DOHH2 (cell line): ENCODE results near the gene GLT1D1.

Source experiments
- EZH2phosphoT487 ChIP-seq: fragments of 200-600 bp; sonication (generic); IDR thresholded peaks from 2 replicates; pipeline ENCODE4 v1.6.1; 2017; ENCODE audit warnings: borderline replicate concordance, mild to moderate bottlenecking, antibody characterized with exemption, low read length, moderate library complexity, mixed read lengths
- TF ChIP-seq, protein P1 (sequence below): fragments of 200-600 bp; sonication (generic); IDR thresholded peaks from one replicate; pipeline ENCODE4 v1.5.1; 2014; ENCODE audit warnings: antibody characterized with exemption, mild to moderate bottlenecking, low read depth, low read length; ENCODE audit not compliant: poor library complexity, severe bottlenecking

DNA sequence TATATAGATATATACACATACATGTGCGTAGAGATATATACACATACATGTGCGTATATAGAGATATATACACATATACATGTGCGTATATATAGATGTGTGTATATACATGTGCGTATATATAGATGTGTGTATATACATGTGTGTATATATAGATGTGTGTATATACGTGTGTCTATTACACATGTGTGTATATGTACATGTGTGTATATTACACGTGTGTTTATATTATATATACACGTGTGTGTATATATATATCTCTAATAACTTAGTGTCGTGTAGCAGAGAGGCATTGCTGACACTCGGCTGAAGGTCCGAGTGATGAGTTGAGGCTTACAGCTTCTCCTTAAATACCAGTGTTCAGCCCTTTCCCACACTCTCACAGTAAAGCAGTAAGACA lies 133.7 kb downstream of the GLT1D1 start:
- TF ChIP-seq, protein P1, sequence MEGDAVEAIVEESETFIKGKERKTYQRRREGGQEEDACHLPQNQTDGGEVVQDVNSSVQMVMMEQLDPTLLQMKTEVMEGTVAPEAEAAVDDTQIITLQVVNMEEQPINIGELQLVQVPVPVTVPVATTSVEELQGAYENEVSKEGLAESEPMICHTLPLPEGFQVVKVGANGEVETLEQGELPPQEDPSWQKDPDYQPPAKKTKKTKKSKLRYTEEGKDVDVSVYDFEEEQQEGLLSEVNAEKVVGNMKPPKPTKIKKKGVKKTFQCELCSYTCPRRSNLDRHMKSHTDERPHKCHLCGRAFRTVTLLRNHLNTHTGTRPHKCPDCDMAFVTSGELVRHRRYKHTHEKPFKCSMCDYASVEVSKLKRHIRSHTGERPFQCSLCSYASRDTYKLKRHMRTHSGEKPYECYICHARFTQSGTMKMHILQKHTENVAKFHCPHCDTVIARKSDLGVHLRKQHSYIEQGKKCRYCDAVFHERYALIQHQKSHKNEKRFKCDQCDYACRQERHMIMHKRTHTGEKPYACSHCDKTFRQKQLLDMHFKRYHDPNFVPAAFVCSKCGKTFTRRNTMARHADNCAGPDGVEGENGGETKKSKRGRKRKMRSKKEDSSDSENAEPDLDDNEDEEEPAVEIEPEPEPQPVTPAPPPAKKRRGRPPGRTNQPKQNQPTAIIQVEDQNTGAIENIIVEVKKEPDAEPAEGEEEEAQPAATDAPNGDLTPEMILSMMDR: no peak
- TF ChIP-seq EZH2phosphoT487: no peak
